Esophagus squamous epithelium (tissue), 5 donors: ENCODE measurements around the gene TMEM178B. TPM values are rescaled to one million over a fixed set of nuclear protein-coding genes. Genes with fewer than 3 reads are reported as not detected.
A peak's percentile ranks its signal among the peaks of the same experiment; 100 is the strongest.

ENCODE experiments used
- DNase-seq: peaks from one replicate; lab custom pipeline; 2025; lab: John Stamatoyannopoulos, UW
- H3K27ac ChIP-seq, 4 donors: fragments of 200-600 bp; sonication (generic); one replicate each; pipeline ENCODE4 v1.5.1; 2016 to 2019; ENCODE audit warnings: mild to moderate bottlenecking in 1 of 4
- H3K27me3 ChIP-seq, 4 donors: fragments of 200-600 bp; sonication (generic); 1 replicate in 3 of 4; 2 replicates in 1 of 4; pipeline versions ENCODE4 v1.5.1 to v1.6.0; 2017 to 2021; ENCODE audit warnings: antibody characterized with exemption in 1 of 4
- H3K36me3 ChIP-seq, 3 donors: fragments of 200-600 bp; sonication (generic); one replicate each; pipeline ENCODE4 v1.5.1; 2016 to 2019
- H3K4me1 ChIP-seq, 3 donors: fragments of 200-600 bp; sonication (generic); one replicate each; pipeline ENCODE4 v1.5.1; 2017 to 2019
- H3K4me3 ChIP-seq, 4 donors: fragments of 200-600 bp; sonication (generic); 1 replicate in 3 of 4; 2 replicates in 1 of 4; pipeline ENCODE4 v1.5.1; 2016 to 2019; ENCODE audit warnings: mild to moderate bottlenecking in 2 of 4, moderate library complexity in 1 of 4
- H3K9me3 ChIP-seq, 3 donors: fragments of 200-600 bp; sonication (generic); one replicate each; pipeline ENCODE4 v1.5.1; 2016 to 2019
- CTCF ChIP-seq, 6 experiments: fragments of 450-650 bp in 4 of 6; fragments of 200-600 bp in 2 of 6; sonication (generic) in 2 of 6; IDR thresholded peaks; one replicate each; pipeline ENCODE4 v1.5.1; 2016 to 2019; ENCODE audit warnings: antibody characterized with exemption in 6 of 6, mild to moderate bottlenecking in 4 of 6, moderate library complexity in 4 of 6
- POLR2A ChIP-seq, 4 donors: fragments of 450-650 bp; IDR thresholded peaks; one replicate each; pipeline ENCODE4 v1.6.1; 2017; ENCODE audit warnings: antibody characterized with exemption in 4 of 4, mild to moderate bottlenecking in 4 of 4, moderate library complexity in 3 of 4
- WGBS, 2 donors: methylation state at CpG; one replicate each; pipeline ENCODE4 v1.1.5; 2018; 5-methylcytosine and 5-hydroxymethylcytosine counted together
- intact Hi-C: fragments of 100-400 bp; cut with DNase I; formaldehyde crosslinking; loops from one replicate; pipeline ENCODE4 v1.15.0; 2022
- total RNA-seq, 4 donors: library from RNA; depleted of rRNA; stranded (reverse); fragments of >200 nt; gene quantifications; one replicate each; pipeline ENCODE4 v1.1.0, GENCODE V29; 2016
- donor health status: DM: yes; HTN: yes; CAD: no.

The TMEM178B gene
- total RNA-seq, 4 donors from 2014 or later, result 0.95 to 1.7 (median 1.2) TPM

- no peak for TF ChIP-seq CTCF (IDR thresholded peaks at IDR 0.05)
- no peak for TF ChIP-seq POLR2A (IDR thresholded peaks at IDR 0.05)
- H3K27ac ChIP-seq, result peak overlapping the region in 2 of 4 donors; percentile 60 to 71
- no peaks in the 10 kb centered on the region for H3K36me3 ChIP-seq
- H3K4me3 ChIP-seq, result peak overlapping the region; percentile 47 to 73 (median 56)
- intact Hi-C loops, result loop anchor here (10.0 kb wide), 1 partner anchor 463 kb away; no protein-coding TSS in a partner anchor
- DNase-seq, result no peak
- peaks cover 19 to 45% (median 24%) of the 10 kb centered on the region in 3 donors for H3K4me1 ChIP-seq
- no peaks in the 10 kb centered on the region for H3K9me3 ChIP-seq
- WGBS, 2 donors, result 0 to 6% methylated on average over 10 to 12 of the region's 21 CpGs
- H3K27me3 ChIP-seq, result peaks cover 0 to 67% (median 0%) of the 10 kb centered on the region in 4 donors
These were observed 1.9 kb upstream of the TMEM178B start for GRCh38 chr7:141071855-141072547.

GRCh38 chr7:141072548-141073172 lies 1.2 kb upstream of the TMEM178B start:
- WGBS, 2 donors, result 0% methylated on average over 3 to 25 of the region's 61 CpGs
- no peak for DNase-seq
- TF ChIP-seq CTCF (IDR thresholded peaks at IDR 0.05) (no peak), POLR2A (IDR thresholded peaks at IDR 0.05) (peak in 1 of 4 donors; percentile 16)

DNA sequence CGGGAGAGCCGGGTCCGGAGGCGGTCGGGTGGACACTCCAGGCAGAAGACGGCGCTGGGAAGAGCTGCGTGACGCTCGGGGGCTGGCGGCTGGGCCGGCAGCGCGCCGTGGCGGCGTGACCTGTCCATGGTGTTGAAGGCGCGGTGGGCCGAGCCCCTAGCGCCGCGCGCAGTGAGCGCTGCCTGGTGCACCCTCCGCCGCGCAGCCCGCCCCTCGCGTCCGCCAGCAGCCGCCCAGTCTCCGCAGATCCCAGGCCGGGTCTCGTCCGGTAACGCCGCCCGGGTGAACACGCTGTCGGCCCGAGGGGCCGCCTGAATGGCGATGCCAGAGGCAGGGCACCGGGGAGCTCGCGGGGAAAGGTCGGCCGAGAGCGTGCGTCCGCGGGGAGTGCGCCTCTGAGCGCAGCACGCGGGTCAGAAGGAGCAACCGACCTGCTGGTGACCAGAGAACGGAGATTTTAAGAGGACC lies 657 bp upstream of the TMEM178B start:
- 4 to 8% methylated on average over 2 to 9 of the region's 60 CpGs for WGBS, 2 donors
- H3K27me3 ChIP-seq, result peaks cover 0 to 67% (median 0%) of the 10 kb centered on the region in 4 donors
- H3K9me3 ChIP-seq, result no peaks in the 10 kb centered on the region
- H3K4me1 ChIP-seq, result peaks cover 19 to 45% (median 24%) of the 10 kb centered on the region in 3 donors
- H3K4me3 ChIP-seq, result peak overlapping the region; percentile 47 to 73 (median 56)
- H3K27ac ChIP-seq, result peak overlapping the region in 2 of 4 donors; percentile 60 to 71
- H3K36me3 ChIP-seq, result no peaks in the 10 kb centered on the region
- TF ChIP-seq POLR2A (IDR thresholded peaks at IDR 0.05), result no peak
- TF ChIP-seq CTCF (IDR thresholded peaks at IDR 0.05), result no peak
- intact Hi-C loops, result loop anchor here (10.0 kb wide), 1 partner anchor 462 kb away; no protein-coding TSS in a partner anchor
- no peak for DNase-seq

More at GRCh38 chr7:141072548-141073172, 1.2 kb upstream of the TMEM178B start:
- Histone ChIP-seq H3K27ac (peak overlapping the region; percentile 30 to 71 (median 58)), H3K27me3 (peaks cover 0 to 67% (median 0%) of the 10 kb centered on the region in 4 donors), H3K9me3 (no peaks in the 10 kb centered on the region), H3K4me3 (peak overlapping the region; percentile 47 to 73 (median 56)), H3K36me3 (no peaks in the 10 kb centered on the region), H3K4me1 (peaks cover 19 to 45% (median 24%) of the 10 kb centered on the region in 3 donors)
- intact Hi-C loops, result loop anchor here (10.0 kb wide), 1 partner anchor 462 kb away; no protein-coding TSS in a partner anchor

DNA sequence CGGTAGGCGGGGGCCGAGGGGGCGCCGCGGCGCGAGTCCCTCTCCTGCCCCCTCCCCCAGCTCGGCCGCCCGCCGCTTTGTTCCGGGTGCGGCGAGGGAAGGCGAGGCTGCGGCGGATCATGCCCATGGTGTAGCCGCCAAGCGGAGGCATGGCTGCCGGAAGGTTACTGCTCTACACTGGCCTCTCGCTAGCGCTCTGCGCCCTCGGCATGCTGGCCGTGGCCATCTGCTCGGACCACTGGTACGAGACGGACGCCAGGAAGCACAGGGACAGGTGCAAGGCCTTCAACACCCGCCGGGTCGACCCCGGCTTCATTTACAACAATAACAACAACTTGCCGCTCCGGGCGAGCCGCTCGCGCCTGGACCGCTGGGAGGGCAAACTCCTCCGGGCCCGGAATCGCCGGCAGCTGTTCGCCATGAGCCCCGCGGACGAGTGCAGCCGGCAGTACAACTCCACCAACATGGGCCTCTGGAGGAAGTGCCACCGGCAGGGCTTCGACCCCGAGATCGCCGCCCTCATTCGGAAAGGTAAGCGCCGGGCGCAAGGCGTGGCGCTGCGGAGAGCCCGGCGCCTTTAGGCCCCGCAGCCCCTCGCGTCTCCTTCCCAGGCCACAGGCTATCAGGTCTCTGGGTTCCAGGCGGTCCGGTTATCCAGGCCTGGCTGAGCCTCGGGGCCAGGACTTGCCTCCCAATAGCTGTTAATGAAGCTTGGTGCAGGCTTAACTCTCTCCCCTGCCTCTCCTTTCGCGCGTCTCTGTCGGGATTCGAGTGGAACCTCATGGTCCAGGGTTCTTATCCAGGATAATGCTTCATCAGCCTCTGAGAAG lies 513 bp downstream of the TMEM178B start:
- Histone ChIP-seq H3K4me3 (peak overlapping the region; percentile 47 to 73 (median 56)), H3K4me1 (peaks cover 19 to 45% (median 24%) of the 10 kb centered on the region in 3 donors), H3K9me3 (no peaks in the 10 kb centered on the region), H3K27me3 (peaks cover 0 to 74% (median 0%) of the 10 kb centered on the region in 4 donors), H3K27ac (peak overlapping the region in 1 of 4 donors; percentile 6), H3K36me3 (no peaks in the 10 kb centered on the region)
- intact Hi-C loops, result loop anchor here (10.0 kb wide), 1 partner anchor 460 kb away; no protein-coding TSS in a partner anchor
- no peak for DNase-seq
- TF ChIP-seq POLR2A (IDR thresholded peaks at IDR 0.05) (no peak), CTCF (IDR thresholded peaks at IDR 0.05) (no peak)
- 8 to 11% methylated on average over 4 to 25 of the region's 75 CpGs for WGBS, 2 donors
